ENCODE measurements around the gene OR6J1. TPM values are rescaled to one million over a fixed set of nuclear protein-coding genes. Genes with fewer than 3 reads are reported as not detected.

OR6J1 gene
- total and polyA plus RNA-seq, 9 of the 15 experiments (the other 6 are each of a cell fraction or from before 2014, with no cell fraction given): not detected

GRCh38 chr14:22589096-22589839, 54.9 kb downstream of the OR6J1 start, which contains the start of gene DAD1 (continued):
- peak; percentile 85 for TF ChIP-seq REST (IDR thresholded peaks at IDR 0.05; ENCODE audit: borderline replicate concordance)
- no peak for TF ChIP-seq REST (CRISPR knock-in tag; IDR thresholded peaks at IDR 0.05; ENCODE audit: low read depth)
- TF ChIP-seq CBX2 (IDR thresholded peaks at IDR 0.05; ENCODE audit: insufficient read depth, low read length, poor library complexity, severe bottlenecking): no peak
- TF ChIP-seq DIDO1 (tag; IDR thresholded peaks at IDR 0.05; ENCODE audit: low read depth): no peak
- peak; percentile 84 for TF ChIP-seq POLR2G (IDR thresholded peaks at IDR 0.05; ENCODE audit: low read depth, low read length)
- TF ChIP-seq BRD4 (IDR thresholded peaks at IDR 0.05): no peak
- TF ChIP-seq ZFP1 (CRISPR knock-in tag; IDR thresholded peaks at IDR 0.05): no peak
- no peak for TF ChIP-seq ZNF778 (CRISPR knock-in tag; IDR thresholded peaks at IDR 0.05)
- TF ChIP-seq CREM (IDR thresholded peaks at IDR 0.05; ENCODE audit: low read depth): peak; percentile 71
- TF ChIP-seq CREB3L1 (IDR thresholded peaks at IDR 0.05; ENCODE audit: borderline replicate concordance, low read depth): peak; percentile 88
- no peak for TF ChIP-seq RHOXF2B (CRISPR knock-in tag; conservative IDR thresholded peaks at IDR 0.05)
- peak; percentile 26 for TF ChIP-seq NFYB (IDR thresholded peaks at IDR 0.05; ENCODE audit: extremely low read depth, insufficient read length)
